ENCODE results near the gene RCBTB2. TPM values are rescaled to one million over a fixed set of nuclear protein-coding genes. Genes with fewer than 3 reads are reported as not detected.

The RCBTB2 gene
- total RNA-seq, 3 donors from 2014 or later, result 10.8 to 16.1 (median 14.9) TPM

DNA sequence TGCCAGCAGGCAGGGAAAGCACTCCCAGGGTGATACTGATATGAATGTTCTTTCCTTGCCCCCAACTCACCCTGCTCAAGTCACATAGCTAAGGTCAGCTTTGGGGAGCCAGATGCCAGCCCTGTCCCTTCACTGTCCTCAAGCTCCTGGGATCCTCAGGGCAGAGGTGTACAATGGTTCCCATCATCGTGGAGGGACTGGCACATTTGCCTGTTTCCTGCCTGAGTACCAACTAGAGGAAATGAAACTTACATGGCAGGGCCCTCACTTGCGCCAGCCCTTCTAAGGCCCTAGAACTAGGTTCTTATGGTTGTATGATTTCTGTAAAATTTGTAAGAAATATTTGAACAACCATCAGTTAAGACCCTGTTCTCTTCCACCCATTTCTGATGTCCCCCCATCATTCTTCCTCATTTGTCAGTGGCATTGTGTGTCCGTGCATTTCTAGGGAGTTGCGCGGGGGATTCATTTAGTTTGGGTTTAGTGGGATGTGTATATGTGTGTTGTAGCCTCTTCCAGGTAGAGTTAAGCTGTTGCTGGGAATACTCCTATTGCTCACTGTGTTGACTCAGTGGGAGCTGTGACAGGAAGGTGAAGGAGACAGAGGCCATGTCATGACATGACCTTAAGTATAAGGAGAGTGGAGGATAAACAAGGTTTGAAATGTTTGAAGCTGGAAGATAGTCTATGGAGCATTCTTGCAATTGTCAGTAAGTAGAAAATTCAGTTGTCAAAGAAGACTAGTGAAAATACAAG lies 41.3 kb upstream of the RCBTB2 start:
- Histone ChIP-seq H3K27ac (no peak overlapping the region), H3K4me1 (peaks cover 0 to 2% of the 10 kb centered on the region in 2 donors), H3K36me3 (no peaks in the 10 kb centered on the region), H3K4me3 (no peak overlapping the region), H3K9me3 (no peaks in the 10 kb centered on the region), H3K27me3 (no peaks in the 10 kb centered on the region)
- TF ChIP-seq, protein P1, sequence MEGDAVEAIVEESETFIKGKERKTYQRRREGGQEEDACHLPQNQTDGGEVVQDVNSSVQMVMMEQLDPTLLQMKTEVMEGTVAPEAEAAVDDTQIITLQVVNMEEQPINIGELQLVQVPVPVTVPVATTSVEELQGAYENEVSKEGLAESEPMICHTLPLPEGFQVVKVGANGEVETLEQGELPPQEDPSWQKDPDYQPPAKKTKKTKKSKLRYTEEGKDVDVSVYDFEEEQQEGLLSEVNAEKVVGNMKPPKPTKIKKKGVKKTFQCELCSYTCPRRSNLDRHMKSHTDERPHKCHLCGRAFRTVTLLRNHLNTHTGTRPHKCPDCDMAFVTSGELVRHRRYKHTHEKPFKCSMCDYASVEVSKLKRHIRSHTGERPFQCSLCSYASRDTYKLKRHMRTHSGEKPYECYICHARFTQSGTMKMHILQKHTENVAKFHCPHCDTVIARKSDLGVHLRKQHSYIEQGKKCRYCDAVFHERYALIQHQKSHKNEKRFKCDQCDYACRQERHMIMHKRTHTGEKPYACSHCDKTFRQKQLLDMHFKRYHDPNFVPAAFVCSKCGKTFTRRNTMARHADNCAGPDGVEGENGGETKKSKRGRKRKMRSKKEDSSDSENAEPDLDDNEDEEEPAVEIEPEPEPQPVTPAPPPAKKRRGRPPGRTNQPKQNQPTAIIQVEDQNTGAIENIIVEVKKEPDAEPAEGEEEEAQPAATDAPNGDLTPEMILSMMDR (IDR thresholded peaks at IDR 0.05), result no peak
- TF ChIP-seq POLR2AphosphoS5 (IDR thresholded peaks at IDR 0.05) (no peak), POLR2A (IDR thresholded peaks at IDR 0.05) (no peak)
- intact Hi-C loops (cut with DNase I; ENCODE audit: low total_unique reads), result loop anchor here (5.0 kb wide), 1 partner anchor 472 kb away; no protein-coding TSS in a partner anchor
- no peak for DNase-seq (ENCODE audit: low spot score in 2 of 2)

DNA sequence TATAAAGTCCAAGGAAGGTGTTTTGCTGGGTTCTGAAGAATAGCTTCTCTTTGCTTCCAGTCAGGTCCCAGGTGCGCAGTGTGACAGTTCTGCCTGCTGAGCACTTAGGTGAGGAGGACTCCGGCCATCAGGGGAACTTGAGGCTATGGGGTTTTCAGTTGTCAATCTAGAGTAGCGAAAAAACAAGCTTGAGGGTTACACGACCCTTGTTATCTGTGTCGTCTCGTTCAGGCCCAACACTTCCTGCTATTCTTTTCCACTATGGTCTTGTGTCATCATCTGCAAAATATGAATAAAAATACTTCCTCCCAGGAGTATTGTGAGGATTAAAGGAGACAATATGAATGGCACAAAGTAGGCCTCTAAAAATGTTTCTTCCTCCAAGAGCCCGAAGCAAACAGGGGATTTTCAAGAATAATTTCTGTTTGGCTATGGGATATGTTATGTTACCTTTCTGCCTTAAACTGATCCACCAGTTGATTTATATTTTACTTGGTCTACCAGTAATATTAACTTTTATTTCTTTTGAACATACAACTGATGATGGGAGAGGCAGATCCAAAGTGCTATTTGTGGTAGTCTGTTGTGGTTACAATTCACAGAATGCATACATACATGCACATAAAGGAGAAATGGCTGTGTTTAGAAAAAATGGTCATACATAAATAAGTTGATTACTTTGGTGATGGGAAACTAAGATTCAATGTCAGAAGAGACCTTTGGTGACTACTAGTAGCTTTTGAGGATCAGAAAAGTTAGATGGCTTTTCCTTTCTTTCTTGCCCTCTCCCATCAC lies 40.5 kb upstream of the RCBTB2 start:
- H3K27me3 ChIP-seq, result no peaks in the 10 kb centered on the region
- intact Hi-C loops (cut with DNase I; ENCODE audit: low total_unique reads), result loop anchor here (5.0 kb wide), 1 partner anchor 471 kb away; no protein-coding TSS in a partner anchor
- TF ChIP-seq, protein P1 (IDR thresholded peaks at IDR 0.05), result no peak
- no peak for TF ChIP-seq POLR2A (IDR thresholded peaks at IDR 0.05)
- TF ChIP-seq POLR2AphosphoS5 (IDR thresholded peaks at IDR 0.05), result no peak
- H3K9me3 ChIP-seq, result no peaks in the 10 kb centered on the region
- no peak for DNase-seq (ENCODE audit: low spot score in 2 of 2)
- no peaks in the 10 kb centered on the region for H3K36me3 ChIP-seq
- H3K4me1 ChIP-seq, result peaks cover 0 to 2% of the 10 kb centered on the region in 2 donors
- no peak overlapping the region for H3K4me3 ChIP-seq
- peak overlapping the region; percentile 48 to 82 for H3K27ac ChIP-seq

DNA sequence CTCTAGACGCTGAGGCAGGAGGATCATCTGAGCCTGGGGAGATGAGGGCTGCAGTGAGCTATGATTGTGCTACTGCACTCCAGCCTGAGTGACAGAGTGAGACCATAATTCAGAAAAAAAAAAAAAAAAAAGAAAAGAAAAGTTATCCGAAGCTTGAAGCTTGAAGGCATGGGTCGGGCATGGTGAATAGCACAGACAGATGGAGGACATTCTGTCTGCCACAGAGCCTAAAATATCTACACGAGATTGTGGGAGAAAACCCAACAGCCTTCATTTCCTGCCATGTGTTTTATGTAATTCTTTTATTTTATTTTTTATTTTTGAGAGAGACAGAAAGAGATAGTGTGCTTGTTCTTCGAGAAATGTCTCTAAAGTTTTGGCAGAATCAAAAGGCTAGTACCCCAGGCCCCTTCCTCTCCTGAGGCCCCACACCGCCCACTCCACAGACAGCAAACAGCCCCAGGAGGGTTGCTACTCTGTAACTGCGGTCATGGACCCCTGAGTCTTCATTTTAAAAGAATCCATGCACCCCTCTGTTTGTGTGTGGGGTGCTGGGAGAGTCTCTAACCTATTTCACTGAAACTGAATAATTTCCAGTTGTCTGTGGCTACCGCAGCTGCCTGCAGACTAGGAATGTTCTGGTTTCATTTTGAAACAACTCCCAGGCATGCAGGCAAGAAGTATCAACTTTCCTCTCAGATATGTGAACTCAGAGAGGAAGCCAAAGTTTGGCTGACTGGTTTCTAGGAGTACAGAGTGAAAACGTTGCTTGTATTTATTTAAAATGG lies 38.4 kb upstream of the RCBTB2 start:
- no peak for TF ChIP-seq POLR2AphosphoS5 (IDR thresholded peaks at IDR 0.05)
- TF ChIP-seq, protein P1 (IDR thresholded peaks at IDR 0.05), result no peak
- no peak for TF ChIP-seq POLR2A (IDR thresholded peaks at IDR 0.05)
- H3K4me3 ChIP-seq, result peak overlapping the region; percentile 15 to 40 (median 36)
- no peaks in the 10 kb centered on the region for H3K27me3 ChIP-seq
- H3K9me3 ChIP-seq, result no peaks in the 10 kb centered on the region
- no peaks in the 10 kb centered on the region for H3K36me3 ChIP-seq
- no peak for DNase-seq (ENCODE audit: low spot score in 2 of 2)
- intact Hi-C loops (cut with DNase I; ENCODE audit: low total_unique reads), result loop anchor here (5.0 kb wide), 1 partner anchor 469 kb away; no protein-coding TSS in a partner anchor
- H3K4me1 ChIP-seq, result peaks cover 0 to 2% of the 10 kb centered on the region in 2 donors
- H3K27ac ChIP-seq, result peak overlapping the region; percentile 64 to 82

DNA sequence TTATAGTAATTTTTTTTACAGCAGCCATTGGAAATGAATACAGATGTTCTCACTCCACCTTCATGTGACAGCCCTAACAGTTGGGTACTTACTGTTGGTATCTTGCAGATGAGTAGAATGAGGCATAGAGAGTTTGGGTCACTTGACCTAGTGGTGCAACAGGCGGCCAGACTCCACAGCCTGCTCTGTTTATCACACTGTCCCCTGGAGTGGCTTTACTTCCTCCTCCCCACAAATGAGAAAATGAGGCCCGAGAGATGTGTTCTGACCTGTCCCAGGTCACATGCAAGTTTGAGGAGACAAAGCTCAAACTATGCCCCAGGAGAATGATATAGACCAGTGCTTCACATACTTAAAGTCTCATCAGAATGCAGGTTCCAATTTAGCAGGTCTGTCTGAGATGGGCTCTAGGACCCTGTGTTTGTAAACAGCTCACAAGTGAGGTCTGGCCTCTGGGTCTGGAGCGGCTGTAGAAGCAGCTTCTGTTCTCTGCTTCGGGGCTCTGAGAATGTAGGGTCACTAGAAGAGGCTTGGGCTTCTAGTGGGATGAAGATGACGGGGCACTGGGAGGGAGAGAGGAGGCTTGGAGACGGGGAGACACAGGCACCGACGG lies 37.4 kb upstream of the RCBTB2 start:
- no peak for DNase-seq (ENCODE audit: low spot score in 2 of 2)

More for the DNA sequence above, 37.4 kb upstream of the RCBTB2 start:
- Histone ChIP-seq H3K36me3 (no peaks in the 10 kb centered on the region), H3K9me3 (no peaks in the 10 kb centered on the region), H3K27me3 (no peaks in the 10 kb centered on the region), H3K4me3 (no peak overlapping the region), H3K27ac (peak overlapping the region; percentile 42 to 58), H3K4me1 (peaks cover 0 to 2% of the 10 kb centered on the region in 2 donors)
- no peak for TF ChIP-seq POLR2AphosphoS5 (IDR thresholded peaks at IDR 0.05)
- intact Hi-C loops (cut with DNase I; ENCODE audit: low total_unique reads), result loop anchor here (5.0 kb wide), 1 partner anchor 468 kb away; no protein-coding TSS in a partner anchor

All from breast epithelium (tissue), 4 donors.